Breast epithelium (tissue), 3 donors: ENCODE data around the gene FLOT1.

ENCODE experiments used
- POLR2A ChIP-seq: fragments of 450-650 bp; IDR thresholded peaks from one replicate; pipeline ENCODE4 v1.6.1; 2016; ENCODE audit warnings: antibody characterized with exemption, mild to moderate bottlenecking, moderate library complexity
- POLR2AphosphoS5 ChIP-seq, 3 donors: sonication (generic); formaldehyde crosslinking; IDR thresholded peaks; one replicate each; pipeline ENCODE4 v1.6.1; 2017; ENCODE audit warnings: antibody characterized with exemption in 3 of 3
- TF ChIP-seq, protein P1 (sequence below), 3 donors: fragments of 450-650 bp; IDR thresholded peaks; one replicate each; pipeline ENCODE4 v1.5.1; 2016 to 2017; ENCODE audit warnings: antibody characterized with exemption in 3 of 3, mild to moderate bottlenecking in 3 of 3, moderate library complexity in 3 of 3

DNA sequence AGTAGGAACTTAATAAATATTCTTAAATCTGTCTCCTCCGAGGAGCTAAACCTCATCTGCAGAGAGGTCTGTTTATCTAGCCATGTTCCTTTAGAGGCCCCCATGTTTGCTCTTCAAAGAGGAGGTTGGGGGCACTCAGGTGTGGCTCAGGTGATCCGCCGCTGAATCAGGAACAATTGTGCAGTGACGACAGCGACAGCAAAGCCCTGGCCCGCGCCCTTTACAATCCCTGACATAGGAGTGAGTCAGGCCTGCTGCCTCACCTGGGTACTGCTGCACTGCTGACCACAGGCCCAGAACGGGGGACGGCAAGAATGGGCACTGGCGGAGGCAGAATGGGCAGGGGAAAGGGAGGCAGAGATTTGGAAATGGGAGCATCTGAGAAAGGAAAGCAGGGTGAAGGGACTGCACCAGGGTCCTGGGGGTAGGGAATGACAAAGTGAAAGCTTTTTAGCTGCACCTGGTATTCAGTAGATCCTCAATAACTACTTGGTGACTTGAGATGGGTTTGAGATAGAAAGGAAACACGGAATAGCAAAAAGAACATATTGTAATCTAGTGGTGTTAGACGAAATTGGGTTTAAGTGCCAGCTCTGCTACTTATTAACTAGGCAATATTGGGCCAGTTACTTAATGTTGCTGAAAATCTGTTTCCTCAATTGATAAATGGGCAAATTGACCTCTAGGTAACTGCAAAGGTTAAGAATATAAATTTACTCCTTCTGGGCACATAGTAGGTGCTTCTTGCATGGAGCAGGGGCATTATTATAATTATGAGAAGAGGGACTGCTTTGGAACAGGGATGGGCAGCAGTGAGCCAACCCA is 7.3 kb upstream of the FLOT1 start:
- TF ChIP-seq, protein P1, sequence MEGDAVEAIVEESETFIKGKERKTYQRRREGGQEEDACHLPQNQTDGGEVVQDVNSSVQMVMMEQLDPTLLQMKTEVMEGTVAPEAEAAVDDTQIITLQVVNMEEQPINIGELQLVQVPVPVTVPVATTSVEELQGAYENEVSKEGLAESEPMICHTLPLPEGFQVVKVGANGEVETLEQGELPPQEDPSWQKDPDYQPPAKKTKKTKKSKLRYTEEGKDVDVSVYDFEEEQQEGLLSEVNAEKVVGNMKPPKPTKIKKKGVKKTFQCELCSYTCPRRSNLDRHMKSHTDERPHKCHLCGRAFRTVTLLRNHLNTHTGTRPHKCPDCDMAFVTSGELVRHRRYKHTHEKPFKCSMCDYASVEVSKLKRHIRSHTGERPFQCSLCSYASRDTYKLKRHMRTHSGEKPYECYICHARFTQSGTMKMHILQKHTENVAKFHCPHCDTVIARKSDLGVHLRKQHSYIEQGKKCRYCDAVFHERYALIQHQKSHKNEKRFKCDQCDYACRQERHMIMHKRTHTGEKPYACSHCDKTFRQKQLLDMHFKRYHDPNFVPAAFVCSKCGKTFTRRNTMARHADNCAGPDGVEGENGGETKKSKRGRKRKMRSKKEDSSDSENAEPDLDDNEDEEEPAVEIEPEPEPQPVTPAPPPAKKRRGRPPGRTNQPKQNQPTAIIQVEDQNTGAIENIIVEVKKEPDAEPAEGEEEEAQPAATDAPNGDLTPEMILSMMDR (IDR thresholded peaks at IDR 0.05) = no peak
- no peak for TF ChIP-seq POLR2AphosphoS5 (IDR thresholded peaks at IDR 0.05)
- TF ChIP-seq POLR2A = no peak
